GM18498 (cell line): ENCODE results near the gene DMRT2.
A peak's percentile ranks its signal among the peaks of the same experiment; 100 is the strongest.

Experiments
- ATAC-seq: cut with Tn5 transposase; IDR thresholded peaks from one replicate; pipeline ENCODE4 v1.9.1; 2021; ENCODE audit warnings: mild to moderate bottlenecking, moderate library complexity; ENCODE audit not compliant: unreplicated experiment

DMRT2 gene

DNA sequence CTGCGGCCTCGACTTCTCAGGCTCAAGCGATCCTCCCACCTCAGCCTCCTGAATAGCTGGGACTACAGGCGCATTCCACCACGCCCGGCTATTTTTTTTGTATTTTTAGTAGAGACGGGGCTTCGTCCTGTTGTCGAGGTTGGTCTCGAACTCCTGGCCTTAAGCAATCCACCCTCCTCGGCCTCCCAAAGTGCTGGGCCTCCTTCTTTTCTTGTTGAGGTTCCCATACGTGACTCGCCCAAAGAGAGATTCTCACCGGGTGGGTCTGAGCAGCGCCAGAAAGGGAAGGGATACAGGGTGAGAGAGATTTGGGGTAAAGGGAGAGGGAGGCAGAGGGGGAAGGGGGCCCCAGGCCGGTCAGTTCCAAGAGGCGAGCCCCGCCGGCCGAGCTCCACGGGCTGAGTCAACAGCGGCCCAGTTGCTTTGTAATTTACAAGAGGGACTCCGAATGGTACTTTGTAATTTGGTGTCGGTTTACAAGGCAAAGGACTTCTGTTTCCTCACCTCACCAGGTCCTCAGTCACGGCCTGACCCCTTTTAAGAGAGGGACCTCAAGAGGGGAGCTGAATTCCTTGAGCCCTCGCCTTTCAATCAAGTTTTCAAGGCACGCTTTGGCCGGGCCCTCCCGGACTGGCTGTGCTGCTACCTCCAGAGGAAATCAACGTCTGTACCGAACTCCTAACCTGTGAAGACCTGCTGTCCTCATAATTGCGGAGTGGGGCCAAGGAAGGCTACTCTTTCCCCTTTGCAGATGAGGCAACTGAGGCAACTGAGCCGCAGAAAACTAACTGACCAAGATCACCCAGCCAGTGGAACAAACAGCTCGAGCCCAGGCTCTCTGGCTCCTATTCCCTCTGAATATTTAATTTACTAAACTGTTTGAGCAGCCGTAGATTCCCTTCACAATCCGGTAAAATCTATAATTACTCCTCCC is 3.3 kb upstream of the DMRT2 start:
- no peak for ATAC-seq

DNA sequence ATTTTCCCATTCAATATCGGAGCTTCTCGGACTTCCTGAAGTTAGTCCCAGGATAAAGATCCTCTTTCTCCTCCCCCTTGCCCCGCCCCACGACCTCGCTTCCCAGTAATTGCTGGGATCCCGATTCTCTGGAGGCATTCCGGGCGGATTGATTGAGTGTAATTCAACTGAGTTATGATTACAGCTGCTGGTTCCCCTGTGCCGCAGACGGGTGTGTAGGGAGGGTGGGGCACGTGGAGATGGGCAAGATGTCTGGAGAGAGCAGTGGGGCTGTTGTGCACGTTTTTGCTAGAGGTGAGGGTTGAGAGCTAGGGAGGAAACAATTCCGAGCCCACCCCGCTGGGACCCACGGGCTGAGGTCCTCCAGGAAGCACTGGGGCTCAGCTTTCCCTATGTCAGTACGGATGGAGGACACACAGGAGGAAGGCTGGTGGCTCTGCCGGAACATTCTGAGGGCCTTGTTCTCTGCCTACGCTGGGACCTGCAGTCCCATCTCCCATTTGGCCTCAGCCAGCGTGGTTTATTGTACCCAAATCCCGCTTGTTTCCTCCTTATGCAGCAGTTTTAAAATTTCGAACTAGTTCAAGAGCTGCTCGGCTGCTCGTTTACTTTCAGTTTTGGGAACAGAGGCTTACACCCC is 2.4 kb upstream of the DMRT2 start:
- peak; percentile 36 for ATAC-seq

DNA sequence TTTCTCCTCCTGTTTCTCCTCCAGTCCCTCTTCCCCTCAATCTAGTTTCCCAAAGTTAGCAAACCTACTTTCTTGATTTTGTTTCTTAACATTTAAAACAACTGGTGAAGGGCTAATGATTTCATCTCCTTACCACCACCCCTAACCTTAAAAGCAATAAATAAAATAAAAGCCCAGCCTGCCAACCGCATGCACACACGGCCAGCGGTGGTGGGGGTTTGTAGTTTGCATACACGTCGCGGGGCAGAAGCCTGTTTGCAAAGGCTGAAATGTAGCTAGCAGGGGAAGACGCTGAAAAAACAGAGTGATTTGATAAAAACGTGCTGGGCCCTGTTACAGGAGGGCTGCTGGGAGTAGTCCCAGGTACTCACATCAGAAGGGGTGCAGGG is 1.9 kb upstream of the DMRT2 start:
- peak; percentile 14 for ATAC-seq

DNA sequence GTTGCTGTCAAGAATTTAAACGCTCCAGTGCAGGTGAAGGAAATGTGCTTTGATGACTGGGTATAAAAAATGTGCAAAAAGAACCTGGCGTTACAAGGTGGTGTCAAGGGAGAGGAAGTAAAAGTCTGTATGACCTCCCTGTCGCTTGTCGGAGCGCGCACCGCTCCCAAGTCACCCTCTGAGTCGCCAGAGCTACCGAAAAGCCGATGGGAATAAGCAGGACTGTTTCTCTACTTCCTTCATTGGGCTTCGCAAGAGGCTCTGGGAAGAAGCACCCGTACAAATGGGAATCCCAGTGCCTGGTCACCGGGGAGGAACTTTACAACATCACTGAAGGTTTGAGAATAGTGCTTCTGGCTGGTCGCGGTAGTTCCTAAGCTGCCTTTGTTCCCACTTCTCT is 1.3 kb upstream of the DMRT2 start:
- ATAC-seq = no peak

DNA sequence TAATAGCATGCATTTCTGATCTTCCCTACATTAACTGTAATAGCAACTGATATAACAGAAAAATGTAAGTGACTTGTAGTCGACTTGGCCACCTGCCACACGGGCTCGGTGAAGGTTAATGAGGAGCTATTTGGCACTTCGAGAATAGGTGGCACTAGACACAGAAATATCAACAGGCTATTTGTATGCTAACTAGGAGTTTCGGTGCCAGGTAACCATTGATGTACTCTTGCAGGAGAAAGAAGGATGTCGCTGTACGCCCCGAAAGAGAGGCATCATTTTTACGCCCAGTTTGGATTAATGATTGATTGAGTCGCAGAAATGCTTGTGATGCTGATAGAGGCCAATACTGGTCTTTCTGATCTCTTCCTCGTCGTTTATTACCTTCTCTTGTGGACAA is 516 bp upstream of the DMRT2 start:
- no peak for ATAC-seq

DNA sequence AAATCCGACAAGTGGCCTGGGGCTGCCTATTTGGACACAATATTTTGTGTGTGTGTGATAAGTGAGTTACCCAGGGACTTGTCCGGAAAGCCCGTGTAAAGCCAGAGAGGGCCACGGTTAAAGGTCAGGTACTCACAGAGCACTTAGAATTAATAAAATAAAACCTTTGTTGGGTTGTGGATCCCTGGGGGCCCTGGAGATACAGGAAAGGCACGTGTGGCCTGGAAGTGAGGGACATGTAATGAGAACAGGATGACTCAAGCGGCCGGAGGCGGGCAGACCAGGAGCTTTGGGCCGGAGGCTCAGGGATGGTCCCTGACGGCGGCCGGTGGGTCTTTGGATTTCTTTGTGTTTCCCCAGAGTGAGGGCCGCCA is 1.0 kb downstream of the DMRT2 start:
- ATAC-seq = no peak

DNA sequence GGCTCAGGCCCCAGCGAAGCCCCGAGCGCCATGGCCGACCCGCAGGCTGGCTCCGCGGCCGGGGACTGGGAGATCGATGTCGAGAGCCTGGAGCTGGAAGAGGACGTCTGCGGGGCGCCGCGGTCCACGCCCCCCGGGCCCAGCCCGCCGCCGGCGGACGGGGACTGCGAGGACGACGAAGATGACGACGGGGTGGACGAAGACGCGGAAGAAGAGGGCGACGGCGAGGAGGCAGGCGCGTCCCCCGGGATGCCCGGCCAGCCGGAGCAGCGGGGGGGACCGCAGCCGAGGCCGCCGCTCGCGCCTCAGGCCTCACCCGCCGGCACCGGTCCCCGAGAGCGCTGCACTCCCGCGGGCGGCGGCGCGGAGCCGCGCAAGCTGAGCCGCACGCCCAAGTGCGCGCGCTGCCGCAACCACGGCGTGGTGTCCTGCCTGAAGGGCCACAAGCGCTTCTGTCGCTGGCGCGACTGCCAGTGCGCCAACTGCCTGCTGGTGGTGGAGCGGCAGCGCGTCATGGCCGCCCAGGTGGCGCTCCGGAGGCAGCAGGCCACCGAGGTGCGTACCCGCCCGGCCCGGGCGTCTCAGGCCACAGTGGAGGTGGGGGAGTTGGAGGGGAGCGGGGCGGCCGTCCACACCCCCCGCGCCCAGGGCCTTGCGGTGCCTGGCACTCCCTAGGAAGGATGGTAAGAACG is 1.6 kb downstream of the DMRT2 start:
- ATAC-seq = peak; percentile 46

DNA sequence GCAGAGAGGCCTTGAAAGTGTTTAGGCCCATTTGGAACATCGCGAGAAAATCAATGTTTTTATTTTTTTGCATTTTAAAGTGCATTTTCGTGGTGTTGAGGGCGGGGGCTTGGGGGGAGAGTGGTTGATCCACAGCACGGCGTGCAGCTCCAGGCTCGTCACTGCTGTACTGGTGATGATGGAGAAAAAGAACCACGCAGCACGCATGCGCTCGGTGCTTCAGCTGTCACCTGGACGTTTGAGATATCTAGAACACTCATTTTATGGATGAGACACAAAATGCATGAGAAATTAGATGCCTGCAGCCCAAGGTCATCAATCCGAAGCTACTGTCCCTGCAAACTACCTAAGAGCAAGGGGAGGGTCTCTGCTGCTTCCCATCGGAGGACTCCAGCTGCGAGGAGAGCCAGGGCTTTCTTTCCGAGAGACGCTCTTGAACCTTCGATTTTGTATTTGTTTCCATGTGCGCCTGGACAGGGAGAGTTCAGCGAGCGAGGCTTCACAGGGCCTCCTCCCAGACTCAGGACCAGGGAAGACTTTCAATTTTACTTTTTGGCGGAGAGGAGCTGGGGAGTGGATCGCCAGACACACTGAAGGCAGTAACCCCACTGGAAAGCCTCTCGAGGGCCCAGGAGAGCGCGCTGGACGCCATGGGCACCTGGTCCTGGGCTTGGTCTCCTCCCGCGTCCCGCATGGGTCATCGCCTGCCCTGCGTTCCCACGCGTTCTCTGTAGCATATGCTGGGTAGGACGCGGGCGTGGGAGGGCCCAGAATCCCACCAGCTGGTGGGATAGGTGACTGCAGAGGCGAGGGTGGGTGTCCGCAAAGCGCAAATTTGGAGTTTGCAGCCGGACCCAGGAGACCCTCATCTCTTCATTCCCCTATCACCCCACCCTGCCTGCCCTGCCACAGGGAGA is 2.5 kb downstream of the DMRT2 start:
- ATAC-seq = no peak

DNA sequence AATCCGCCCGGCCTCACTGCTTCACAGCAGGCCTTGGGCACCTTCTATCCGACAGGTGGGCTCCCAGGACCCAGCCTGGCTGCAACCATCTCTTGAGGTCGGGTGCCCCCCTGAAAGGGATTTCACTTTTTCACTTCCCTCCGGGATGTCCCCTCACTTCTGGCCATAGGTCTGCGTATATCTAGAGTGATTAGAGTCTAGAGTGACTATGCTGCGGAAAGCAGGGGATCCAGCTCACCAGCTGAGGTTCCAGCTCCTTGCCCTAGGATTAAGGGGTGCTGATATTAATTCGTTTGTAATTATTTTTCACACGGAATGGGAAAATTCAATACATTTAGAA is 3.1 kb downstream of the DMRT2 start:
- no peak for ATAC-seq

DNA sequence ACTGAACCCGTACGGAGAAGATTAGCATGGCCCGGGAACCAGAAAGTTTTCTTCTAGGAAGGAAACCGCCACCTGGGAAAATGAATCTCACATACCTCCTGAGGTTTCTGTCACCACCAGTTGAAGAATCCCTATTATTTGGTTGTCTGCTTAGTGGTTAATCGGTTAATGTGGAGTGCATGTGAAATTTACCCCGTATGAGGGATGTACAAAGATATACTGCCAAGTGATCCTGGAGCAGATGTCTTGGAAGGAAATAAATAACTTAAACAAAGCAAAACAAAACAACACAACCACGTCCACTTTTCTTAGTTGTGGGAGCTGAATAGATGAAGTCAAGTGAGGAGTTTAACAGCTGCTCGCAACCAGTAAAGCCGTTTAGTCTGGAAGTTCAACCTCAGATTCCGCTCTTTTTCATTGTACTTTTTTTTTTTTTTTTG is 3.8 kb downstream of the DMRT2 start:
- ATAC-seq = no peak

DNA sequence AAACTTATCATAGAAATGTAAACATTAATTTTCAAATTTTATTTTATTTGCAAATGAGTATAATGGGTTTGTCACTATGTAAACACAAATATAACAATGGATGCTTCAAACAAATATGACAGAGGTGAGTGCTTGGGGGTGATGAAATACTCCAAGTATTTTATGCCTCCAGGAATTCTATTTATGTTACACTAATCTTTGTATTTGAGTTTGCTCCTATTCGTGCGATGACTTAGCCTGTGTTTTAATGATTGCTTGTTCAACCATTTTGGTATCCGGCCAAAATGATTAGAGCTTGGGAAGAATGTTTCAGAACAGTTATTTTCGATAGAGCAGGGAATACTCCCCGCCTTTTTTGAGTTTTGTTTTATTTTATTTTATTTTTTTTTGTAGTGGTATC is 5.0 kb downstream of the DMRT2 start:
- no peak for ATAC-seq

DNA sequence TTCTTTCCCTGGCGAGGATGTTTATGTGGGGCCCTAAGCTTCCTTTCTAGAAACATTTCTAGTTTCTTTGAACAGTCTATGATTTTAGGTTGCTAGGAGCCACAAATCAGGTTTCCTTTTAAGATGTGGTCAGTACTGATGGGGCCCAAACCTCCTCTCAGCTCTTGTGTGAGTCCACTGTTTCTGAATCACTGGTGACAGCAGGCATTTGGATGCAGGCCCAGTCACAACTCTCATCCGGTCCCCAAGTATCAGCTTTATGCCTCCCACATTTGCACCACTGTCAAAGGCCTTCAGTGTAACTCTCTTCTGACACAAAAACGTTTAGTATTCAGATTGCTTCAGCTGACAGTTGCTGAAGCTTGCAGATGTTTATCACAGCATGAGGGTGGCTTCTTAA is 7.8 kb downstream of the DMRT2 start:
- no peak for ATAC-seq

DNA sequence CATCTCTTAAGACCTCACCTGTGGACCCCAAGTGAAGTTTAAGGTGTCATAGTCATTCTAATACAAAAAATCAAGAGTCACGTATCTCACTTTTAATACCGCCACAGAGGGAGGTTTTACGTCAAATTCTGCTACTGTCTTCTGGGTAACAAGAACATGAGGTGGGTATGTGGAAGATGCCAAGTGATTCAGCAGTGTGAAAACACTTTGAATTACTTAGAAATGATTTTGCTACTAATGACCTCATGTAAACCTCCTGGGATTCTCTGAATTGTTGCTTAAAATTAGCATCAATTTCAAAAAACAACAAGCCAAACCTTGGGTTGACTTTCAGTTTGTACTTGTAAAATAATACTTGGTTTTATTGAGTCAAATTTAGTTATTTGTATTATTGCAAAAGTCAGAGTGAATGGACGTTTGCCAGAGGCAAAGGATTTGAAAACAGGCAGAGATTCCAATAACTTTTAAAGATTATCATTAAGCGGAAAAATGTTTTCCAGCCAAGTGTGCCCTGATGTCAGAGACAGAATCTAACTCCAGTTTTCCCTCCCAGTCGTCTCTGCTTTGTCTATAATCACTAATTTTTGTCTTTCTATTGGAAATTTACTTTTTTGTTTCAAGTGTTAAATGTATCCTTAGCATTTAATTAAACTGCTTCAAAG is 8.8 kb downstream of the DMRT2 start:
- no peak for ATAC-seq

DNA sequence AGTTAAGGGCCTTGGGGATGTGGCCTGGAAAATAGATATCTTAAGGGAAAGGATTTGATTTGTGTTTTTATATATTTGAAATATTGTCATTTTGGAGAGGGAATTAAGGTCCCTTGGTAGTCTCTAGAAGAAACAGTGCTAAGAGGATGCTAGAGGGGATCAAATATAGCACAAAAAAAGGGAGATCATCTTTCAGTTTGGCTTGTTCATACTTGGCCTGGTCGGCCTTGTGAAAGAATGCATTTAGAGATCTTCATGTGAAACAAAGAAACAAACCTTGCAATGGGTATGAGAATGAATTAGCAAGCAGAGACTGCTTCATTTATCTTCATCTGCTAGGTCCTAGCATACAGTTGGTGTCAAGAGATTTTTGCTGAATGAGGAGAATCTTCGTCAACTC is 15.0 kb downstream of the DMRT2 start:
- ATAC-seq = no peak

DNA sequence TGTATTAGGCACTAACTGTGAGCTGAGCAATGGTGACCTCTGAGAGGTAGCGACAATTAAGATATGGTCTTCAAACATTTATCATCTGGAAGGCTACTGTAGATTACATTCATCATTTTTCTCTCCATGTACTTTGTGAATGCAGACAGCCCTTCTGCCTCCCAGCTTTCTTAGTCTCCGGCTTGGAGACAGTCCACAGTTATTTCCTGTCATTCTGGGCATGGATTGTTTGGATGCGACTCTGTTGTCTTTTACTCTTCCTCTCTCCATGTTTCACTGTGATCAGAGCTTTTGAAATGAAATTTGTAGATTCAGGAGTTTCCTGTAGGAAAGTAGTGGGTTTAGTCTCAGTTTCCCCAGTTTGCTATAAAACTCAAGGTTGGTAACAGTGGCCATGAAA is 20.5 kb downstream of the DMRT2 start:
- no peak for ATAC-seq

DNA sequence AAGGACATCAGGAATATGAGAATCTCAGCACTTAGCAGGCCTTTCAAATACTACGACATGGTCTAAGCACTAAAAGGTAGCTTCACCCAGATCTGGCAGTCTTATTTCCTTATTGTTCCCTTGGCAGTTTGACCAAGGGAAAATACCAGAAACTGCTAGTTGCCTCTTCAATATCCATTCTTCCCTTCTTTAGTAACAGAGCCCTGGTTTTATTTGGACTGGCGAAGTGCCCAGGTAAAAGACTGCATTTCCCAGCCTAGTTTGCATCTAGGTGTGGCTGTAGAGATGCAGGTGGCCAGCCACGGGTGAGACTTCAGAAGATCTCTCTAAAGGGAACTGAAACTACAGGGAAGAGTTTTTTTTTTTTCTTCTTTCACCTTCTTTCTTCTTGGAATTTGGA is 21.6 kb downstream of the DMRT2 start:
- ATAC-seq = no peak

DNA sequence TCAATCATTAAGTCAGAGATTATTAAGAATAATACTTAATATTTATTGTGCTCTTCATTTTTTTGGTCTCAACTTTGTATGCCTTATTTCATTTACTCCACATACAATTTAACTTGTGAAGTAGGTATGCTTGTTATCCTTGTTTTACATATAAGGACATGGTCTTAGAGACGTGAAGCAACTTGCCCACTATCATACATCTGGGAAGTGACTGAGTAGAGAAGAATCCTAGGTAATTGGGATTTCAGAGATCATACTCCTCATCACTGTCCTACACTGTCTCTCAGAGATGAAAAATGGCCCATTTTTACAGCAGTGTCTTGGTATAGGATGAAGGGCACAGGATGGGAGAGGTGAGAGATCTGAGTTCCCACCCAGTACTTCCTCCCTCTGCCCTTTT is 23.3 kb downstream of the DMRT2 start:
- ATAC-seq = no peak

DNA sequence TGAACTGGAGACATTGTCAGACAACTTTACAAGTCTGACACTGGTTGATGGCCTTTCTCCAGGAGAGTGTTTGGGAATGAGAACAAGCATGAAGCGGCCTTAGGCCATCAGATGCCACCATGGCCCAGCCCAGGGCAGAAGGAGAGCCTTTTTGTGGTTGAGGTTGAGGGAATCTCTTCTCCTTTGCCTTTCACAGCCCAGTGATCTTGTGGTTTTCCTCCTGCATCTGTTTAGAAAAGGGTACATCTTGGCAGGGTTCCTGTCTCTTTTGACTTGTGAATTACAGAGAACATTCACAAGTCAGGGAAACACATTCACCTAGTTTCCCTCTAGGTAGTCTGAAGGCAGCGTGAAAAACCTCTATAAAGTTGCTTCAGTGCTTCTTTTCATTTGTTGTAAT is 27.5 kb downstream of the DMRT2 start:
- no peak for ATAC-seq

DNA sequence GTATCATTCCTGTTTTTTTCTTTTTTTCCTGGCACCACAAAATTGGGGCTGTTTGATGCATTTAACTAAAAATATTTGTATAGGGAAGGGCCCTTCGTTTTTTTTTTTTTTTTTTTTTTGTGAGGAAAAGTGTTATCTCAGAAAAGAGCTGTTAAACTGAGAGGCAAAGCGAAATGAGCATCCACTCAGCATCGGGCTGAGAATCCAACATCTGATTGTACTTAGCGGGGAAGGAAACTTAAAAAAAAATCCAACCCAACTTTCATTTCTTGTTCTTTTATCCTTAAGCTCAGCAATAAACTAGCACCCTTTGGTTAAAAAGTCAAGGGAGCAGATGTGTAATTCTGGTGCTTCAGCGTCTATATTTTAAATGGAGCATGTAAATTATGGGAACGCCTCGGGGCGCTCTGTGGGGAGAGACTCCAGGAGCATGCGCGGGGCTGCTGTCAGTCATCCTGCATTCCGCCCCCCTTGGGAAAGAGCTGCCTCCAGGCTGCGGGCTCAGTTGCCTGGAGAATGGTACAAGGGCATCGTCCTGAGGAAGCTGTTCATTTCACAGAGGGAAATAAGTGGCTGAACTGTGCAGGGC is 33.3 kb downstream of the DMRT2 start:
- no peak for ATAC-seq

DNA sequence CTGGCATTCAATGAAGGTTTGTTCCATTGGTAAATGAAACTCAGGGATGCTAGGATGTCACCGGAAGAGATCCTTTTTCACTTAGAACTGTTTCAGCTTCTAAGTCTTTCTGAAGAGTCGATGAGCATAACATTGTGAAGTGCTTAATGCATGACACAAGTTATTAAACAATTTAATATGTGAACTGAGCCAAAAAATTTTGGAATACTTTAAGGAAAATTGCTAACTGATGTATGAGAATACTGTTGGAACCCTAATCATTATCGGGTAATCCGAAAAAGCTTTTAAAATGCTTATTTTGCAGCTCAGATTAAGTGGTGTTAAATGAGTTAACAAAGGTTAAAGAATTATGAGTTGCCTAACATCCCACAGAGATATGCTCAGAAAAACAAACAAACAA is 34.9 kb downstream of the DMRT2 start:
- ATAC-seq = no peak
